Gastroesophageal sphincter (tissue), 3 donors: ENCODE results near the gene CNTN6.

Experiments used
- EP300 ChIP-seq: sonication (generic); formaldehyde crosslinking; IDR thresholded peaks from one replicate; pipeline ENCODE4 v1.6.1; 2017; ENCODE audit warnings: antibody characterized with exemption, mild to moderate bottlenecking
- POLR2A ChIP-seq, 2 donors: fragments of 450-650 bp; IDR thresholded peaks; one replicate each; pipeline ENCODE4 v1.6.1; 2017; ENCODE audit warnings: antibody characterized with exemption in 2 of 2, mild to moderate bottlenecking in 2 of 2, moderate library complexity in 1 of 2
- TF ChIP-seq, protein P1 (sequence below), 4 experiments: fragments of 200-600 bp in 2 of 4; fragments of 450-650 bp in 2 of 4; sonication (generic) in 1 of 4; IDR thresholded peaks; one replicate each; pipeline ENCODE4 v1.5.1; 2017 to 2019; ENCODE audit warnings: antibody characterized with exemption in 4 of 4, mild to moderate bottlenecking in 2 of 4, moderate library complexity in 2 of 4

- TF ChIP-seq POLR2A (IDR thresholded peaks at IDR 0.05) (no peak), EP300 (no peak)
- TF ChIP-seq, protein P1, sequence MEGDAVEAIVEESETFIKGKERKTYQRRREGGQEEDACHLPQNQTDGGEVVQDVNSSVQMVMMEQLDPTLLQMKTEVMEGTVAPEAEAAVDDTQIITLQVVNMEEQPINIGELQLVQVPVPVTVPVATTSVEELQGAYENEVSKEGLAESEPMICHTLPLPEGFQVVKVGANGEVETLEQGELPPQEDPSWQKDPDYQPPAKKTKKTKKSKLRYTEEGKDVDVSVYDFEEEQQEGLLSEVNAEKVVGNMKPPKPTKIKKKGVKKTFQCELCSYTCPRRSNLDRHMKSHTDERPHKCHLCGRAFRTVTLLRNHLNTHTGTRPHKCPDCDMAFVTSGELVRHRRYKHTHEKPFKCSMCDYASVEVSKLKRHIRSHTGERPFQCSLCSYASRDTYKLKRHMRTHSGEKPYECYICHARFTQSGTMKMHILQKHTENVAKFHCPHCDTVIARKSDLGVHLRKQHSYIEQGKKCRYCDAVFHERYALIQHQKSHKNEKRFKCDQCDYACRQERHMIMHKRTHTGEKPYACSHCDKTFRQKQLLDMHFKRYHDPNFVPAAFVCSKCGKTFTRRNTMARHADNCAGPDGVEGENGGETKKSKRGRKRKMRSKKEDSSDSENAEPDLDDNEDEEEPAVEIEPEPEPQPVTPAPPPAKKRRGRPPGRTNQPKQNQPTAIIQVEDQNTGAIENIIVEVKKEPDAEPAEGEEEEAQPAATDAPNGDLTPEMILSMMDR (IDR thresholded peaks at IDR 0.05), result no peak
Measured at GRCh38 chr3:1350885-1351284, 258.1 kb downstream of the CNTN6 start.
